WERI-Rb-1 (cell line): Measurements from ENCODE around the gene MED27.
A peak's percentile ranks its signal among the peaks of the same experiment; 100 is the strongest.

ENCODE experiments used
- DNase-seq: peaks from one replicate; pipeline ENCODE4 v3.0.0-alpha.2; 2020
- H3K27ac ChIP-seq: fragments of 250-450 bp; sonication (Bioruptor Pico); 2 replicates; pipeline ENCODE4 v1.5.1; 2020; ENCODE audit warnings: mild to moderate bottlenecking, moderate library complexity
- H3K27me3 ChIP-seq: fragments of 250-450 bp; sonication (Bioruptor Pico); 2 replicates; pipeline ENCODE4 v1.5.1; 2021; ENCODE audit warnings: mild to moderate bottlenecking, low read depth, moderate library complexity; ENCODE audit not compliant: insufficient read depth, severe bottlenecking
- H3K36me3 ChIP-seq: fragments of 250-450 bp; sonication (Bioruptor Pico); 2 replicates; pipeline ENCODE4 v1.5.1; 2020; ENCODE audit warnings: mild to moderate bottlenecking, moderate library complexity
- H3K4me3 ChIP-seq: 2 replicates; pipeline ENCODE4 v1.5.1; 2011; ENCODE audit warnings: low read depth, mild to moderate bottlenecking, control low read depth, low read length
- H3K9me3 ChIP-seq: fragments of 250-450 bp; sonication (Bioruptor Pico); 2 replicates; pipeline ENCODE4 v1.5.1; 2021; ENCODE audit warnings: mild to moderate bottlenecking, moderate library complexity; ENCODE audit not compliant: severe bottlenecking
- TF ChIP-seq, protein P1 (sequence below): IDR thresholded peaks from 2 replicates; pipeline ENCODE4 v1.5.1; 2011; ENCODE audit warnings: low read depth, mild to moderate bottlenecking, control low read depth, inconsistent platforms, low read length

MED27 gene

DNA sequence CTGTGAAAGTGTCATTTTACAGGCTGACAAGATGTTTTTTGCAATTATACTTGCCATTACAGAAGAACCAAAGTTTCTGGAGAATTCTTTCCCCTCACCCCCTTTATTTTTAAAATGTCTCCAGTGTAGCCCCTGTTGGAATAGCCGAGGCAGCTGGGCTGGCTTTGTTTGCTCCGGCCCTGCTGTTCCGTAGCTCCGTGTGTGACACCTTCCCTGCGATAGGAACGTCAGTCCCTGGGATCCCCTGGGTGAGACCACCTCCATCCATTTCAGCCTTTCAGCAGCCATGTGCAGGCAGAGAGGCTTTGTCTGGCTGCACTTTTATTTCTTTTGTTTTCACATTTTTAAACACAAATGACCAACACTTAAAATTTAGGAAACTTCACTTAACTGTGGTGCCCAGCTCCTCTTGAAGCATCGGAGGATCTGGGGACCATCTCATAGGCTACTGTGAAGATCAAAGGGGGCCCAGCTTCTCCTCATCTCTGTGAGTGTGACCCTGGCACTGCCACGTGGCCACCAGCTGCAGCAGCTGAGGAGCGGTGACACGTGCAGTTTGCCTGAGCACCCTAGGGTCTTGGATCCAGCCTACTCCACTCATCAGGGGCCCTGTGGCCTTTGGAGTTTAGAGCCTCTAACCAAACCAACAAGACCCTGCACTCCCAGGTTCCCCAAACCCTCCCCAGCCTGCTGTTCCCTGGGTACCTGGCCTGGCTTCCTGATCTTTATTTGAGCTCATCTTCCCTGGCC lies 214.0 kb downstream of the MED27 start:
- no peaks in the 10 kb centered on the region for H3K9me3 ChIP-seq
- TF ChIP-seq, protein P1, sequence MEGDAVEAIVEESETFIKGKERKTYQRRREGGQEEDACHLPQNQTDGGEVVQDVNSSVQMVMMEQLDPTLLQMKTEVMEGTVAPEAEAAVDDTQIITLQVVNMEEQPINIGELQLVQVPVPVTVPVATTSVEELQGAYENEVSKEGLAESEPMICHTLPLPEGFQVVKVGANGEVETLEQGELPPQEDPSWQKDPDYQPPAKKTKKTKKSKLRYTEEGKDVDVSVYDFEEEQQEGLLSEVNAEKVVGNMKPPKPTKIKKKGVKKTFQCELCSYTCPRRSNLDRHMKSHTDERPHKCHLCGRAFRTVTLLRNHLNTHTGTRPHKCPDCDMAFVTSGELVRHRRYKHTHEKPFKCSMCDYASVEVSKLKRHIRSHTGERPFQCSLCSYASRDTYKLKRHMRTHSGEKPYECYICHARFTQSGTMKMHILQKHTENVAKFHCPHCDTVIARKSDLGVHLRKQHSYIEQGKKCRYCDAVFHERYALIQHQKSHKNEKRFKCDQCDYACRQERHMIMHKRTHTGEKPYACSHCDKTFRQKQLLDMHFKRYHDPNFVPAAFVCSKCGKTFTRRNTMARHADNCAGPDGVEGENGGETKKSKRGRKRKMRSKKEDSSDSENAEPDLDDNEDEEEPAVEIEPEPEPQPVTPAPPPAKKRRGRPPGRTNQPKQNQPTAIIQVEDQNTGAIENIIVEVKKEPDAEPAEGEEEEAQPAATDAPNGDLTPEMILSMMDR = no peak
- no peak overlapping the region for H3K27ac ChIP-seq
- DNase-seq = no peak
- H3K27me3 ChIP-seq = no peaks in the 10 kb centered on the region
- no peak overlapping the region for H3K4me3 ChIP-seq
- H3K36me3 ChIP-seq = peaks cover 21% of the 10 kb centered on the region

DNA sequence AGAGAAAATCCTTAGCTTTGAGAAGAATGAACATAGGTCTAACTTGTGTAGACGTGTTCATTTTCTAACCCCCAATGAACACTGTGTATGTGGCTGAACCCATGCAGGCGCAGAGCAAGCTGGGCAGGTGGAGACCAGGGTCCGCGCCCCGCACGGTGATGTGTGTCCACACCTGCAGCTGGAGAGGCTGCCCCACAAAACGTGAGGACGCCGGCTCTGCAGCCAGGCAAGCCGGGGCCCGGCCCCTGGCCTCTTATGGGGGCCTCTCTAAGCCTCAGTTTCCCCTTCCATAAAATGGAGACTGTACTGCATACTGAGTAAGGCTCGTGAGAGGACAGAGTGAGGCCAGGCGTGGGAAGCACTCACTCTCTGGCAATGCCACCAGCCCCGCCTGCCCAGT lies 215.1 kb downstream of the MED27 start:
- Histone ChIP-seq H3K27me3 (no peaks in the 10 kb centered on the region), H3K4me3 (no peak overlapping the region), H3K9me3 (no peaks in the 10 kb centered on the region), H3K27ac (peak overlapping the region; percentile 30), H3K36me3 (peaks cover 32% of the 10 kb centered on the region)
- no peak for DNase-seq
- TF ChIP-seq, protein P1 = no peak

DNA sequence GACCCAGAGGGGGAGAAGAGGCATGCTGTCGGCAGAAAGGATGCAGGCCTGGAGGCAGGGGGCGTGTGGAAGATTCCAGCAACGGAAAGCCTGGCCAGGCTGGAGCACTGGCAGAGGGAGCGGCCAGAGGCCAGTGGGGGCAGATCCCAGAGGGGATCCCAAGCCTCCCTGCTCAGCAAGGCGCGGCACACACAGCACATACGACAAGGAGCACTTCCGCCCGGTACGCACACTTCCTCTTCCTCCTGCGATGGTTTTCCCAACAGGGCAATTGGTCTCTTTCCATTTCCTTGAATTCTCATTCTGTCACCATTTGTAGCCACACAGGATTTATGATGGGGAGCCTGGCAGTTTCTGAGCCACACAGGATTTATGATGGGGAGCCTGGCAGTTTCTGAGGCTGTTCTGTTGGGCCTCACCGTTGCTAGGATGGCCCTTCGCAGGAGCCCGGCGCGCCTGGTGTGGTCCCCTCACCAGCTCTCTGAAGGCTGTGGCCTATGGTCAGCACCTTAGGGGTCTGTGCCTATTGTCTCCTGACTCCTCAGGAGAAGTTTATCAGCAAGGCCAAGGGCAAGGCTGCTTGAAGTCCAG lies 216.3 kb downstream of the MED27 start:
- Histone ChIP-seq H3K4me3 (no peak overlapping the region), H3K36me3 (peaks cover 41% of the 10 kb centered on the region), H3K9me3 (no peaks in the 10 kb centered on the region), H3K27me3 (no peaks in the 10 kb centered on the region), H3K27ac (peak overlapping the region; percentile 55)
- TF ChIP-seq, protein P1 = no peak
- no peak for DNase-seq

DNA sequence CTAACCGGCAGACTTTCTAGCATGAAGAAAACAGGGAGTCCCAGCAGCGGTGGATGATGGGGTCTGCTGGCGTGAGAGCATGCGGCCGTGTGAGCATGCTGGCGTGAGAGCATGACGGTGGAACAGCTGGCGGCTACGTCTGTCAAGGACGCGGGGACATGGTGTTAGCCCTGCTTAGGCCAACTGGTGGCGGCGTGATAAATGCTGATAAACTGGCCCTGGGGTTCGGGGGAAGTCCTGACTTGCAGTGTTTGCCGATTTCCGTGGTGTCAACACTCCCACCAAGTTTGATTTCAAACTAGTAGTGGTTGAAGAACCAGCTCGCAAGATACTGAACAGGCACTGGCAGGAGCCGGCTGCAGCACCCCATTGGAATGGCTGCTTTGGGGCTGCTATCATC lies 217.4 kb downstream of the MED27 start:
- no peaks in the 10 kb centered on the region for H3K27me3 ChIP-seq
- no peak overlapping the region for H3K4me3 ChIP-seq
- no peak for DNase-seq
- H3K9me3 ChIP-seq = no peaks in the 10 kb centered on the region
- no peak overlapping the region for H3K27ac ChIP-seq
- H3K36me3 ChIP-seq = peaks cover 41% of the 10 kb centered on the region
- TF ChIP-seq, protein P1 = no peak

DNA sequence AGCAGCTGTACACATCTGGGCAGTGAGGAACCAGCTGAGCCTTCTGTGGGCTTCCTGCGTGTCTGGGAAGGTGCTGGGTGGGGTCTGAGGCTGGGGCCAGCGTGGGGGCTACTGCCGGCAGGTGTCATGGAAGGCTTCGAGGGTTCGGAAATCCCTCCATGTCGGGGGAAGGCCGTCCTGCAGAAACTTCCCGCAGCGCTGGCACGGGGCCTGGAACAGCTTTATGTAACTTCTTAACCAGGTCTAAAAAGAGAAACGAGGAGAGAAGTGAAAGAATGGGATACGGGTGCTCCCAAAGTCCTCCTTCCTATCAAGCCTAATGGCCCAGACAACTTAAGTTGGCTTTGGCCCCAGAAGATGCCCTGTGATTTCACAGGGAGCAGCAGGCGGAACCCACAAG lies 219.2 kb downstream of the MED27 start:
- H3K9me3 ChIP-seq = no peaks in the 10 kb centered on the region
- no peak overlapping the region for H3K4me3 ChIP-seq
- peaks cover 41% of the 10 kb centered on the region for H3K36me3 ChIP-seq
- no peak overlapping the region for H3K27ac ChIP-seq
- DNase-seq = no peak
- no peaks in the 10 kb centered on the region for H3K27me3 ChIP-seq
- TF ChIP-seq, protein P1 = no peak
